ENCODE data around the gene CYP26B1.

CYP26B1 gene

DNA sequence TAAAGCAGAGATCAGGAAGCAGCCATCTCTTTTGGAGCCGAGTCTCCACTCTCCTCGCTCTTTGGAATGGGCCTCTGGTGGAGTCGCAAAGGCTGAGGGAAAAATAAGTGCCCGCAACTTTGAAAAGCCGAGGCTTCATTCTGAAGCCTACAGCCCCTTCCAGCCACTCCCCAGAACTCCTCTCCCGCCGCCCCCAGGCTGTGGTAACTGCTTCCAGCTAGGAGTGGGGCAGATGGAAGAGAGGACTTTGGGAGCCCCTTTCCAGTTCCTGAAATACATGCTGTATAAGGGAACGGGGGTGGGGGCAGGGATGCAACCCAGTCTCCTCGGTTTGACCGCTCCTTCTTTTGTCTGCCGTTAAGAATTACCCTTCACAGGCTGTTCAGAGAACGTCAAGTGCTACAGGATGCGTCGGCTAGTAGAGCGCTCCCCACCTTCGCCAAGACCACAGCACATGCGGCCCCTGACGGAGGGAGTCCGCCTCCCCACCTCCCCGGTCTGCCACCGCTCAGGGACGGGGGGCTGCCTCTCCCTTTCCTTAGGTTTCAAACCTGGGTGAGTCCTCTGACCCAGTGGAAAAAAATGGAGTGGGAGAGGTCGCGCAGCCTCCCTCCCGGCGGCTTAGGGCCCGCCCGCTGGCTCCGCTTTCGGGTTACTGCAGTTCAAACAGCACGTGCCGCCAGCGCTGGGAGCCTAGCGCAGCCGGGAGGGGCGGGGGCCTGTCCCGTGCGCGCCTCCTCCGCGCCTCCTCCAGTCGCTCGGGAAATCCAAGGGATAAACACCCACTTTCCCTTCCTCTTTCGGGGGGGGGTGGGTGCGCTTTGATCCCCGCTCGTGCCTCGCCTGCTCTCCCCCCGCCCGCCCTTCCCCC, 4.9 kb downstream of the CYP26B1 start:
- DNase-seq (ENCODE audit: low read depth in 3 of 3, low spot score in 1 of 3) = no peak

DNA sequence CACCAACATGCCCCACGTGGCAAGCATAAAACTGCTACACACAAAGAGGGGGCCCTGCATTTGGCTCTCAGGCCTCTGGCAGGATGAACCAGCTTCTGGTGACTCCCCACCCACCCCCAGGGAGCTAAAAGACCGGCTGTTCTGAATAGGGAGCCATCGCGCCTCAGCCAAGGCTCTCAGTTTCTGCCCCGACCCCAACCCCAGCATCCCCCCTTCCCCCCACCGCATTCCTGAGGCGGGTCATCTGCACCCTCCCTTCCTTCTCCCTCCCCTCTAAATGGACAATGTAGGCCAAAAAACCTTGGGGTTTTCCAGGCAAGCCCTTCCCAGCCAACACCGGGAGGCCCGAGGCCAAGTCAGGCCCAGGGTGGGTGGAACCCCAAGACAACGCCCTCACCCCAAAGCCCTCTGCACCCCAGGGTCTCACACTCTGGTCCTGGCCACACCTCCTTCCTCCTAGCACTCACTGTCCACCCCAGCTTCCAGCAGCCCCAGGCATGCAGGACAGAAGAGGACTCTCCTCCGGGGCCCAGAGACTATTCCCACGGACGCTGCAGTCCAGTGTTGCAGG, 5.7 kb downstream of the CYP26B1 start:
- no peak for DNase-seq (ENCODE audit: low read depth in 3 of 3, low spot score in 1 of 3)

DNA sequence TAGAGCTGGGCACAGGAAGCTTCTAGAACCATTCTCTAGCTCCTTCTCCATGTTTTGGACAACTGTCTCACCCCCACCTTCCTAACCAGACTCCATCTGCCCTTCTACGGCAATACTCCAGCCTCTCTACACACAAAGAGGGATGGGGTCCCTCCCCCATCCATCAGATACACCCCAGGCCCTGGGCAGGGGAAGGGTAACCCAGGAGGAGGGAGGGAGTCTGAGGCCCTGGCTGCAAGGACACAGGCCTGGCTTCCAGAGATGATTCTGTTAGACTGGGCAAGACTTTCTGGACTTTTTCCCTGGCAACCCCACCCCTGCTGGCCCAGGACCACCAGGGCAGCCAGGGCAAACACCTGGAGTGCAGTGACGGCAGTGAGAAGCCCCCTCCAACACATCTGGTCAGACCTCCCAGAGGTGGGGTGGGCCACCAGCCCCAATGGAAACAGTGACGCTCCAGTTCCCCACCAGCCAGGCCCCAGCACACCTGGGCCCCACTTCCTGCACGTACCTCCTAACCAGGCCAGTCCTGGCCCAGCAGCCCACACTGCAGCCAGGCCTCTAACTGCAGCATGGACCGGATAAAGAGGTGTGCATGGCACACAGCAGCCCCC, 6.5 kb downstream of the CYP26B1 start:
- no peak for DNase-seq (ENCODE audit: low read depth in 3 of 3, low spot score in 1 of 3)

DNA sequence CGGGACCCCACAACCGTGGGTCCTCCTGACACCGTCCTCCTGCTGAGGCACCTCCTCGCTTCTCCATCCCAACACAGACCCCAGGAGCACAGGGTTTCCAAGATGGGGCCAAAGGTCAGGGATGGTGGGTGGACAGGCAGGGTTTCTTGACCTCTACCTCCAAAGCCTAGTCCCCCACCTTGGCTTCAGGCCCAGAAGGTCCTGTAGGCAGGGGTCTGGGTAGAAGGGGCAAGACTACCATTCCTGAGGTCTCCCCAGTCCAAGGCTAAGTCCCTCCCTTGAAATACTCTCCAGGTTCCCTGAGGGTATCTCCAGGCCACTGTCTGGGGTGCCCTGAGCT, 7.1 kb downstream of the CYP26B1 start:
- DNase-seq (ENCODE audit: low read depth in 3 of 3, low spot score in 1 of 3) = no peak

DNA sequence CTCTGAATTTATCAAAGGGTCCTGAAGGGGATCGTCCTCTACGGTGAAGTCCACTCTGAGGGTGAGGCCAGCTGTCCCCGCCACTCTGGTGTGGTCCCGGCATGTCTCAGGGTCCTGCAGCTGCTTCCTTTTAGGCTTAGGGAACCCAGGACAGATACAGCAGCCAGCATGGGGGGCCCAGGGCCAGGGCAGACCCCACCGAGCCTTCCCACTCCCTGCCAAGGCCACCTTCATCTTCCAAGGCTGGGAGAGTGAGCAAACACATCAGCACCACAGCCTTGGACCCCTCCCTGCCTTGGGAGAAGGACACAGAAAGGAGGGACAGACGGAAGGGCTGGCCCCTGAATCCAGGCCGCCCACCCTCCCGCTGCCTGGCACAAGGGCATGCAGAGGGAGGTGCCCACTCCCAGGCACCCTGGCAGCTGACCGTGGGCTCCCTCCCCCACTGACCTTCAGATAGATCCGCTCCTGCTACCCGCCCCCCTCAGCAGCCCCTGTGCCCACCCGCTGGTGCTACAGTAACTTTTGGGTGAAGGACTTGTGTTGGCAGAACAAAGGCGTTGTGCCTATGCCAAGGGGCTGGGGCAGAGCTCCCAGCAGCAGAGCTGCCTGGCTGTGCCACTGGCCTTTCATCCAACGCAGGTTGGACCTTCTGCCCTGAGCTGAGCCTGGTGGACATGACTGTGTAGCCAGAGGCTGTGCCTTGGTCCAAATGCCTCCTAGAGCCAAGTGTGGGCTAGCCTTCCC, 7.6 kb downstream of the CYP26B1 start:
- no peak for DNase-seq (ENCODE audit: low read depth in 3 of 3, low spot score in 1 of 3)

DNA sequence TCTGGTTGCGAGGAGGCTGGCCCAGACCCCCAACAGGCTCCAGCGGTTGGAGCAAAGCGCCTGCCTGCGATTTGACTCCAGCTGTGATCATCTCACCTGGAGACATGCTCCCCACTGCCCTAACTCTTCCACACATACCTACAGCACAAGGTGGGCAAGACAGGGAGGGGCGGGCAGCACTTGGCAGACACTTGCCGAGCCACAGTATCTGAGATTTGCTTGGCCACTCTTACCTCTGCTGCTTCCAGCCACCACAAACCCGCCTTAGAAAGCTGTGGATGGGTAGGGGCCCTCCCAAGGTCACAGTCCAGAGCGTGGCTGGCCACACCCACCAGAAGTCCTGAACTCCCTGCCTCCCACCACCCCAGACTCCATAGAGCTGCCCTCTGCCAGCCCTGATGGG, 8.2 kb downstream of the CYP26B1 start:
- no peak for DNase-seq (ENCODE audit: low read depth in 3 of 3, low spot score in 1 of 3)

DNA sequence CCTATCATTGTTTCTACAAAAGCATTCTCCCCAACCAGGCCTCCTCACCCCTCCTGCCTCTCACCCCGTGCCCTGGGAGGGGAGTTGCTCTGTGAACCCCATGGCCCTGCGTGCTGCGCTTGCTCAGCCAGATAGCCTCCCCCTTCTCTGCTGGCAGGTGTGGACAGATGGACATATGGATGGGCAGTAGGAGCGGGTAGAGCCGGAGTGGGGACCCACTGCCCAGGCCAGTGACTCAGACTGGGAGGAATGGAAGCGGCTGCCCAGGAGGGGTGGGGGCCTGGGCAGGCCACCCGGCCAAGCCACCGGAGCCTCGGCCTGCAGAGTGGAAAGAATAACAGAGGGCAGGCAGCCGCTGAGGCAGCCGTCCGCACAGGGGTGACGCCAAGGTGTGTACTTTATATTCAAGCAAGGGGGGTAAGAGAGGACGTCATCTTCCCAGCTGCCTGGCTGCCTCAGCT, 8.7 kb downstream of the CYP26B1 start:
- no peak for DNase-seq (ENCODE audit: low read depth in 3 of 3, low spot score in 1 of 3)

DNA sequence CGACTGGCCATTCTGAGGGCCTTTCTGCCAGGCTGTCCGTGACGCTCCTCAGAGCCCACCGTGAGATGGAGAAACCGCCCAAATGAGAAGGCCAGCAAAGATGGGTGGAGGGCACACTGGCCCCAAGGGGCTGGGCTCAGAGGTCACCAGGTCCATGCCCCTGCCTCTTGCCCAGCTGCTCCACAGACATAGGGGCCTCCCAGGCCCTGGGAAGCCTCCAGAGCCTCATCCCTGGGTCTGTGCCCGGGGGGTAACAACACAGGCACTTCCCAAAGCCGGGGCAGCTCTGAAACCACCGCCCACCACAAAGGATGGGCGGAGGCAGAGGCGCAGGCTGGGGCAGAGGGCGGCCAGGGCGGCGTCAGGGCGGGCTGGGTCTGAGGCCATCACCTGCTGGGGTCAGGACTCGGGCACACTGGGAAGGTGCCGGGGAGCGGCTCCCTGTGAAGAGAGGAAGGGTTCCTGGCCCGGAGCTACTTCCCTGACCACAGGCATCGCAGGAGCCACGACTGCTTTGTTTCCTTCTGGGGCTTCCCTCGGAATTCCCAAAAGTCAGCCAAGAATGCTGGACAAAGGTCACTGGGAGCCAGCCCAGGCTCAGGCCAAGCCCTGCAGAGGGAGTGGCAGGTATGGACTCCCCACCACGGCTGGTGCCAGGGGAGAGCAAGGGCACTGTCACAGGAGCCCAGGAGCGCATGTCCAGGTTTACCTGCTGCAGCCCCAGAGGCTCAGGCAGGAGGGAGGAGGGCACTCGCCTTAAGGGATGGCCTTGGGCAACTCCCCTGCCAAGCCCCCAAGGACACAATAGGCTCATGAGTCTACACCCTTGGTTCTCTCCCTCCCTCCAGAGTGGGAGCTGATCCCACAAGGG, 9.4 kb downstream of the CYP26B1 start:
- DNase-seq (ENCODE audit: low read depth in 3 of 3, low spot score in 1 of 3) = no peak

DNA sequence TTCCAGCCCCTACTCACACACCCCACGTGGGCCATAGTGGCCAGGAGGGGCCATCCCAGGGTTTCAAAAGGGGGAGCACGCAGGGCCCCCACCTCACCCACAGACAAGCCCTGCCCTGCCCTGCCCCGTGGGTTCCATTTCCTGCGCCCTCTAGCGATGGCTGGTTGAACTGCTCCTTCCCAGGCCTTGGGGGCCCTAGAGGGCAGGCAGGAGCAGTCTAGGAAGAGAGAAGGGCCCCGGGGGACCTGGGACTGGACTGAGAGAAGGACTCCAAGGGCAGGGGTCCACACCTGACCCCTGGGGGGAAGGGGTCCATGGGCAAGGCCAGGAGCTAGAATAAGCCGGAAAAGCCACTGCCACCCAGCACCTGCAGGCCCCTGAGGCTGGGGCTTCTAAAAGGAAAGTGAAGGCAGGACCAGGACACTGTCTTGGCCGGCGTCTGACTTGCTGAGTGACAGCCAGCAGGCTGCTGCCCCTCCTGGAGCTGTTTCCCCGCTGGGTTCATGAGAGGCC, 10.1 kb downstream of the CYP26B1 start:
- DNase-seq (ENCODE audit: low read depth in 3 of 3, low spot score in 1 of 3) = peak in 1 of 3 donors; percentile 54

DNA sequence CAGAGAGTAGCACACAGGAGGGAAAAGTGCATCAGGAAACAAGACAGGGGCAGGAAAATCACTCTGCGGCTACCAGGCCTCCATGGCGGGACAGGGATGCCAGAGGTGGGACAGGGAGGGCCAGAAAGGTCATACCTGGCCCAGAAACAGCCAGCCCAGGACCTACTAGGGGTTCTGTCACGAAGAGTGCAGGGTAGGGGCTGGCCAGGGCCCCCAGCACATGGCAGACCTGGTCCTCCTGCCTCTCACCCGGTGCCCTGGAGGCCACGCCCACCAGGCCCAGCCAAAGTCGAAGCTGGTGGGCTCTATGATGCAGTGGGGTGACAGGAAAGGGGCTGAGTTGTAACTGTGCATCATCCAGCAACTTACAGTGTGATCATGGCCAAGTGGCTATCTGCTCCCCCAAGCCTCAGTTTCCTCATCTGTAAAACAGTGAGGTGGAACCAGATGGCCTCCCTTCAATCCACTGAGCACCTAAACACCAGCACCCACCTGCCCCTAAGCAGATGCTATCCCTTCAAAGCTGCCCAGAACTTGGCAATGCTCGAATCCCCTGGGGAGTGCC, 10.6 kb downstream of the CYP26B1 start:
- DNase-seq (ENCODE audit: low read depth in 3 of 3, low spot score in 1 of 3) = no peak

DNA sequence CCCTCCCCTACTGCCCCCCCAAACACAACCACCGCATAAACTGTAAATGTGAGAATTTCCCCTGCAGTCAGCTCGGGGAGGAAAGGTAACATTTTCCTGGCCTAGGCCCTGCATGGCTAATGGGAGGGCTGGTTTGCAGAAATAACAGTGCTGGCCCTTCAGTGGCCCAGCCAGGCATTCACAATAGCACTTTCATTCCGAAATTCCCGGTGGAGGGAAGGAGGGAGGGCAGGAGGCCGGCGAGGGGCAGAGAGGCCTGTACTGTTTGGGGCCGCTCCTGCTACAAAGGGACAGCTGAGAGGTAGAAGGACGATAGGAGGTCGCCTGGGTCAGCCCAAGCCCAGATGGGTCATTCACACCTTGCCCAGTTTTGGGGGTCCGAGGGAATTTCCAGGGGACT, 11.3 kb downstream of the CYP26B1 start:
- DNase-seq (ENCODE audit: low read depth in 3 of 3, low spot score in 1 of 3) = no peak

DNA sequence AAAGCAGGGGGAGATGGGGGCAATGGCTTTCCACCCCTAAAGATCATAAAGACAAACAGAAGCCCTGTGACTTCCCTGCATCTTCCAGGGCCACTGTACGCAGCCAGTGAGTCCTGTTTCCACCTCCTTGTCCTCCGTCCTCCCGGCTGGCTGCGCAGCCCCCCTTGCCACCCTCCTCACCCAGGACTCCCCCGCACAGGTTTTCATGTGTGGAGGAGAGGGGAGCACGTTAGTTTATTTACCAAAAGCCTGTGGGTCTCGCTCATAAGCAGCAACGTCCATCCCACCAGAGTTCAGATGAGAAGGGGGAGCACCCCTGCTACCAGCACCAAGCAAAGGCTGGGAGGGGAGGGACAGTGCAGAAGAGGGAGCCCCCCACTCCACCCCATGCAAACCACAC, 11.7 kb downstream of the CYP26B1 start:
- DNase-seq (ENCODE audit: low read depth in 3 of 3, low spot score in 1 of 3) = no peak

DNA sequence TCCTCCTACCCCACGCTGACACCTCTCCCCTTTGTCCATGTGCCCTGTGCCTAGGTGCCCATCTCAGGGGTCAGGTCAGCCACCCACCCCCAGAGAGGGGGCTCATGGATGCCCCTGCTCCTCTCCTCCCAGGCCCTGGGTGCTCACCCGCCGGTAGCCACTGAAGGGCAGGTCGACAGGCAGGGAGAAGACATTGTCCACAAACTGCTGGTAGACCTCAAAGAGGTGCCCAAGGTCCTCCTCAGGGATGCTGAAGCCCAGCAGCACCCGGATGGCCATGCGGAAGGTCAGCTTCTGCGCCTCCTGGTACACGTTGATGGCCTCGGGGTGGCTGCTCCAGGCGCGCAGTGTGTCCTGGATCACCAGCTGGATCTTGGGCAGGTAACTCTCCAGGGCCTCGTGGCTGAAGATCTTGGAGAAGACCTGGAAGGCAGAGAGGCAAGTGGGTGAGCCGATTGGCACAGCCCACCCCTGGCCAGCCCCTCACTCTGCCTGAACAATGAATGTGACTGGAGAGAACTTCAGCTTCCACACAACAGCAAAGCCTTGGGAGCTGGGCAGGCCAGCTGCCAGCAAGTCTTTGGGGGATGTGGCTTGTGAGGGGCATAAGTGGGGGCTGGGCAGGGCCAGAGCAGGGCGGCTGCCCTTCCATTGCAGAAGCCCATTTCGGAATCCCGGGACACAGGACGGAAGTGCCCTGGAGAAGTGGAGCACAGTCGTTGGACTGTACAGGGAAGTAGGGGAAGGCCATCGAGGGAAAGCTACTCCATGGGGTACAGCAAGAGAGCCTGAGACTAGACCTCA, 12.5 kb downstream of the CYP26B1 start:
- no peak for DNase-seq (ENCODE audit: low read depth in 3 of 3, low spot score in 1 of 3)

DNA sequence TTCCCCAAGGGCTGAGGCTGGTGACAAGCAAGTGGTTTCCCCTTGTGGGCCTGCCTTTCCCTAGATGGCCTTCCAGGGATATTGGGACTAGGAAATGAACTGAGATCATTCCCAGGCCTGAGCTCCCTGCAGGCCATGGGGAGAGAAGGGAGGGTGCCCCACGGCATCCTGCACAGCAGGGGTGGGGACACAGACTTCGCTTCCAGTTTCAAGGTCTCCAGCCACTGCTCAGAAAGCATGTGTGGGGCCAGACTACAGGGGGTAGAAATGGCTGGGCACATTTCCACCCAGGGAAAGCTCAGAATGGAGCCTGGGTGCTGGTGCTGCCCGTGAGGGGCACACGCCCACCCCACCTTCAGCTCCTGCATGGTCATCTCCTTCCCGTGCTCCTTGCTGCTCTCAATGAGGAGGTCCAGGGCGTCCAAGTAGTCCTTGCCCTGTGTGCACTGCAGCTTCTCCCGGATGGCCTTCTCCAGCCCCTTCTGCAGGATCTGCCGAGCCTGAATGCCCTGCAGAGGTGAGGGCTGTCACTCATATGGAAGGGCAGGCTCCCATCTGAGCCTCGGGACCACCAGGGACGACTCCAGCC, 13.2 kb downstream of the CYP26B1 start:
- no peak for DNase-seq (ENCODE audit: low read depth in 3 of 3, low spot score in 1 of 3)

DNA sequence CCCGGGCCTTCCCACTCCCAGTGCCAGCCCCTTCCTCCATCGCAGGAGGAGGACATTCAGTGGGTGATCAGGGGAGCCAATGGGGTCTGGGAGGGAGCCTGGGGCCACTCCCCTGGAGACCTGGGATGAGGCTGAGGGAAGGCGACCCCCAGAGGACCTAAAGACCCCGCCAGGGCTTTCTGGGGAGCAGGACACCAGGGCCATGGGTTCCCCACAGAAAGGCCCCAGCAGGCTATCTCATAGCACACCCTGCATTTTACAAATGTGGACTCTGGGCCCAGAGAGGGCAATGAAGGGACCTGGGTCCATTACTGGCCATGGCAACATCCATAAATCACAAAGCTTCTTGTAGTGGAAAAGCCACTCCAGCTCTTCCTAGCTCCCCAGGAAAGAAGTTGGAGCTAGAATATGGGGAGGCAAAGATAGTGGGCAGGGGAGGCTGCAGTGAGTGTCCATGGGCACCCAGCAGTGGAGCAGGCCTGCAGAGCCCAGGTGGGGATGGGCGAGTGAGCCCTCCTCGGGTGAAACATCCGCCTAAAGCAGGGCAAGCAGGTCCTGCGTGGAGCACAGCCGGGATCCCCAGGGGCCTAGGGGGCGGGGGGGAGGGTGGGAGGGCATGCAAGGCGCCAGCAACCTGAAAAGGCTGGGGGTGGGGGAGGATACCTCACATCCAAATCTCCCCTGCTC, 13.8 kb downstream of the CYP26B1 start:
- DNase-seq (ENCODE audit: low read depth in 3 of 3, low spot score in 1 of 3) = no peak

DNA sequence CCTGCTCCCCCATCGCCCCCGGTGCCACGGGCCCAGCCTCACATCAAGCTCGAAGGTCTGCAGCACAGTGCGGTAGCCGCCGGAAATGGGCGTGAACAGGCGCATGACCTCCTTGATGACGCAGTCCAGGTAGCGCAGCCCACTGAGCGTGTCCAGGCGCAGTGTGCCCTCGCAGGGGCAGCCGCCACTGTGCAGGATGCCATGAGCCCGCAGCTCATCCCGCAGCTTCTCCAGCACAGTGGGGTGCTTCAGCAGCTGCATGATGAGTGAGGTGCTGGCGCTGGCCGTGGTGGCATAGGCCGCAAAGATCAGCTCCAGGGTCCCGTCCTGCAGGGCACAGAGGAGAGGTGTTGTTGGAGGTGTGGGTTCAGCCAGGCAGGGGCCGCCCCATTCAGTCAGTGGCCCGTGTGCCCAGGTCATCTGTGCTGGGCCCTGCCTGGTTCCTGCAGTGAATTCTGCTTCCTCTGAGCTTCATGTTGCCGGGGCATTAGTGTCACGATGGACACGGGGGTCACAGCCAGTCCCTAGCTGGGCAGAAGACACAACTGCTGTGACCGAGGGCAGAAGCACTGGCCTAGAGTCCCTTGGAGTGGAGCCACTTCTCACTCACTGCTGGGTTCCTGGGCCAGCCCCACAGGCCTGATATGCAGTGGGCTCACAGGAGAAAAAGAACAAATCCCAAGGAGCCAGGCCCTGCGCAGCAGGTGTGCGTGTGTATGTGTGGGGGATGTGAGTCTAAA, 14.5 kb downstream of the CYP26B1 start:
- no peak for DNase-seq (ENCODE audit: low read depth in 3 of 3, low spot score in 1 of 3)

DNA sequence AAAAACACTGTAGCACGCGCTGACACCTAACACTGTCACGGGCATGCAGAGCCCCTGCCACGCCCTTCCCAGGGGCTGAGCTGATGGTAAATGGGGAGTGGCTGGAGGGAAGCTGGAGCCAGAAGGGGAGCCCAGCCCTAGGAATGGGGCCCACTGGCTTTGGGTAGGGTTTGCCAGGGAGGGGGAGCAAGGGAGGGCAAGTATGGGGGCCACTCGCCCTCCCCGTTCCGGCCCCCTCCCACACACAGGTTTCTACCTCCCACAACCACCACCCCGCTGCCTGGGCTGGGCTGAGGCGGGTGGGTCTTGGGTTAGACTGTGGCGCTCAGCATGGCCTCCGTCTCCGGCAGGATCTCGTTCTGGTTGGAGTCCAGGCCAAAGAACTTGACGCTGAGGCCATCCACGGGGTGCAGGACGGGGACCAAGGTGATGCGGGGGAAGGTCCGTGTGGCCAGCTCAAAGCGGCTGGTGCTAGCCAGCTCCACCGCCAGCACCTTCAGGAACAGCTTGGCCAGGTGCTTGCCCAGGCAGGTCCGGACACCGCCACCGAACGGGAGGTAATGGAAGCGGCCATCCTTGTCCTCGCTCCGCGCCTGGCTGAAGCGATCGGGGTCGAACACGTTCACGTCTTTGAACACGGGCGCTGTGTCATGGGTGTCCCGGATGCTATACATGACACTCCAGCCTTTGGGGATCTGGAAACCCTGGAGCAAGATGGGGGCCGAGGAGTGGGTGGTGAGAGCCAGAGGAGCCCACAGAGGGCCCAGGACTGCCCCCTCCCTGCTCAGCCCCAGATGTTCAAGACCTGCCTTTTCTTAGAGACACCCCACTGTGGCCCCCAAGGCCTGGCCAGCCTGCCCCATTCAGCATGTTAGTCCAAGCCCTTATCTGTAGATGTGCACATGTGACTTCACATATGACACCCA, 15.5 kb downstream of the CYP26B1 start:
- DNase-seq (ENCODE audit: low read depth in 3 of 3, low spot score in 1 of 3) = no peak

Measured in stimulated activated CD4-positive, alpha-beta T cell treated with anti-CD3 and anti-CD28 coated beads, TNF-alpha, amount 100 ng/mL, for 1 hour (primary cell).